ENCODE measurements around the gene TUBGCP5.
A peak's percentile ranks its signal among the peaks of the same experiment; 100 is the strongest.
"Not testable (repeated sequence)": the region's sequence is repeated elsewhere in the genome, so short reads cannot be mapped to it uniquely, and the experiment has no call there.

Gene TUBGCP5

DNA sequence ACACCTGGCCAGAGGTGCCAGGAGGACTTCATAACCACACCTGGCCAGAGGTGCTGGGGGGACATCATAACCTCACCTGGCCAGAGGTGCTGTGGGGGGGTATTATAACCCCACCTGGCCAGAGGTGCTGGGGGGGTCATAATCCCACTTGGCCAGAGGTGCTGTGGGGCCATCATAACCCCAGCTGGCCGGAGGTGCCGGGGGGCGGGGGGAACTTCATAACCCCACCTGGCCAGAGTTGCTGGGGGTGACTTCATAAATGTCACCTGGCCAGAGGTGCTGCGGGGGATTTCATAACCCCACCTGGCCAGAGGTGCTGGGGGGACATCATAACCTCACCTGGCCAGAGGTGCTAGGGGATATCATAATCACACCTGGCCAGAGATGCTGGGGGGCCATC lies 4.2 kb upstream of the TUBGCP5 start:
- DNase-seq (ENCODE audit: low read depth in 1 of 2, low spot score in 1 of 2): not testable (repeated sequence)

DNA sequence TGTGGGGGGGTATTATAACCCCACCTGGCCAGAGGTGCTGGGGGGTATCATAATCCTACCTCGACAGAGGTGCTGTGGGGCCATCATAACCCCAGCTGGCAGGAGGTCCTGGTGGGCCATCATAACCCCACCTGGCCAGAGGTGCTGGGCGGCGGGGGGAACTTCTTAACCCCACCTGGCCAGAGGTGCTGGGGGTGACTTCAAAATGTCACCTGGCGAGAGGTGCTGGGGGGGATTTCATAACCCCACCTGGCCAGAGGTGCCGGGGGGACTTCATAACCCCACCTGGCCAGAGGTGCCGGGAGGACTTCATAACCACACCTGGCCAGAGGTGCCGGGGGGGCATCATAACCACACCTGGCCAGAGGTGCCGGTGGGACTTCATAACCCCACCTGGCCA lies 2.4 kb upstream of the TUBGCP5 start:
- not testable (repeated sequence) for DNase-seq (ENCODE audit: low read depth in 1 of 2, low spot score in 1 of 2)

DNA sequence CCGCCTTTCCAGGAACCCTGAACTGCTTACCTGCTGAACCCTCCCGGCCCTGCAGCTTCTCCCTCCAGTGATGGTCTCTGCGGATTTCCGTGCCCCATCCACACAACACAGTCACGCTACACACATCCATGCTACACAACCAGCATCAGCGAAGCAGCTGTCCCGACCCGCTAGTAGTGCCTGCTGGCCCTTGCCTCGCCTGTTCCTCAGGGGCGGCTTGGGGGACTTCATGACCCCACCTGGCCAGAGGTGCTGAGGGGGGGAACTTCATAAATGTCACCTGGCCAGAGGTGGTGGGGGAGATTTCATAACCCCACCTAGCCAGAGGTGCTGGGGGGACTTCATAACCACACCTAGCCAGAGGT lies 530 bp upstream of the TUBGCP5 start:
- no peak for DNase-seq (ENCODE audit: low read depth in 1 of 2, low spot score in 1 of 2)

DNA sequence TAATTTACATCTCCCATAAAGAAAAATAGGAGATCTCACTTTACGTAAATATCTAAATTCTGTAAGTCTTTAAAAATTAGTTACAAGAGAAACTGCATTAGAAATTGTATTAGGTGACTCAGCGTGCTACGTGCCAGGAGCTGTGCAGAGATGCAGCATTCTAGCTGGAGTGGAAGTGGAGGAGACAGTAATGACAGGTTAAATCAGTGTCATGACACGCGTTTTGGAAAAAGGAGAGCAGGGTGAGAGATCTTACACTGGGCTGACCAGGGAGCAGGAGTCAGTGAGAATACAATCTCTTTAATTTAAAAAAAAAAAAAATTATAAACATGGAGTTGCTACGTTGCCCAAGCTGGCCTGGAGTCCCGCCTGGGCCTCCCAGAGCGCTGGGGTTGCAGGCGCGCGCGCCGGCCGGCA lies 635 bp downstream of the TUBGCP5 start:
- DNase-seq (ENCODE audit: low read depth in 1 of 2, low spot score in 1 of 2): peak in 1 of 2 donors; percentile 31

DNA sequence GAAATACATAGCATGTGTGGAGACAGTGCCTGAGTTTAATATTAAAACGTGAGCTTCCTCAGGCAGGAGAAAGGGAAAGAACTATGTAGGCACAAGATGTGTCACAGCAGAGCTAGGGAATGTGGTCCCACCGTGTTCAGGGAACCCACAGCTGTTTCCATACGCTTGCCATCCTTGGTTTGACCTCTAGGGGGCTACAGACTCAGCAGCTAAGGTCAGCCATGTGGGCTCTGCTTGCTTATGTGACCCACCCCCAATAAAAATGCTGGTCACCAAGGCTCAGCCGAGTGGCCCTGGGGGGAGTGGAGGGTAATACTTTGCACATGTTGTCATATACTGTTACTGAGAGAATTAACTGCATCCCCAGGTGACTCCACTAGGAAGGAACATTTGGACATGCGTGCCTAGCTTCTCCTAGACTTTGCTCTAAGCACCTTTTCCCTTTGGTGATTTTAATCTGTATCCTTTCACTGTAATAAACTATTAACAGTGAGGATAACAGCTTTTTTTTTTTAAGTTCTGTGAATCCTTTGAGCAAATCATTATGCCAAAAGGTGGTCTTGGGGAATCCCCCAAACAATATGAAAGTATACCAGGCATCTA lies 3.3 kb downstream of the TUBGCP5 start:
- DNase-seq (ENCODE audit: low read depth in 1 of 2, low spot score in 1 of 2): peak in 1 of 2 donors; percentile 30

DNA sequence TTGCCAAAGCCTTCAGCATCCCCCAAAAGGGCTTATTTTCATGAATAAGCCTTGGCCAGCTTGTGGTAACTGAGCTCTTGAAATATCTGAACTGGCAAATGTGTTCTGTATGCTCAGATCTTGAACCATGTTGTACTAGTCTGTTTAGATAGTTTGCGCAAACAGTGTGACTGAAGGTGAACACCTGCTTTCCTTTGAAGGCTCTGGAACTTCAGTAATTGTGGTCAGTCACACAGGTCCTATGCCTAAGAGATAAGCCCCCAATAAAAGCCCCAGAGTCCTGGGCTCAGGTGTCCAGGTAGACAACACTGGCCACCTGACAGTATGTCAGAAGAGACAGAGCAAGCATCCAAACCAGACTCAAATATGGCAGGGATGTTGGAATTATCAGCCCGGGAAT lies 5.4 kb downstream of the TUBGCP5 start:
- no peak for DNase-seq (ENCODE audit: low read depth in 1 of 2, low spot score in 1 of 2)

DNA sequence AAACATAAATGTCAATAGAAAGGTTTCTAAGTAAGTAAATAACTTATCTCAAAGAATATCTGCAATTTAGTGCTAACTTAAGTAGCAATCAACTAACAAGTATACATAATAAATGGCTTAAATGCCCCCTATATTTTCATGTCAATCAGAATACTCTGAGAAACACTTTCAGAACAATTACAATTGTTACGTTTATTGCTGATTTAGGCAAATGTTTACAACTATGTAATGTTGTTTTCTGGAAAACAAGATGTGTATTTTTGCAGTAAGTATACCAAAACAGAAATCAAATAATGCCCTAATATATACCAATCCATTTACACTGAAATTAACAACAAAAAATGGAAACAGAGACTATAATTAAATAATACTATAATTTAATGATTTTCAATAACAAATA lies 13.2 kb downstream of the TUBGCP5 start:
- no peak for DNase-seq (ENCODE audit: low read depth in 1 of 2, low spot score in 1 of 2)

DNA sequence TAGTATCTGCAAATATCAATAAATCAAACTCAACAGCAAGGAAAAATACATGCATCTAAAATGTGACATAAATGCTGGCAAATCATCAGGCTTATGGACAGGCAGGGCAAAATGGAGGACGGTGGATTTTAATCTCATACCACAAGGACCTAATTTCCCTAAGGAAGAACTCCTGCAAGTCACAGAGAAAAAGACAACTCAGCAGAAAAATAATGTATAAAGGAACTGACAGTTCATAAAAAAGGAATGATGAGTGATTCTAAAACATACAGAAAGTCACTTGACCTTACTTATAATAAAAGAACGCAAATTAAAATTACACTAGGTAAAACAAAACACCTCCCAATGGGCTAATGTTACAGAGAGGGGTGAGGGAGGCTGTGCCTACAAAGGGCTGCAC lies 17.2 kb downstream of the TUBGCP5 start:
- DNase-seq (ENCODE audit: low read depth in 1 of 2, low spot score in 1 of 2): no peak

DNA sequence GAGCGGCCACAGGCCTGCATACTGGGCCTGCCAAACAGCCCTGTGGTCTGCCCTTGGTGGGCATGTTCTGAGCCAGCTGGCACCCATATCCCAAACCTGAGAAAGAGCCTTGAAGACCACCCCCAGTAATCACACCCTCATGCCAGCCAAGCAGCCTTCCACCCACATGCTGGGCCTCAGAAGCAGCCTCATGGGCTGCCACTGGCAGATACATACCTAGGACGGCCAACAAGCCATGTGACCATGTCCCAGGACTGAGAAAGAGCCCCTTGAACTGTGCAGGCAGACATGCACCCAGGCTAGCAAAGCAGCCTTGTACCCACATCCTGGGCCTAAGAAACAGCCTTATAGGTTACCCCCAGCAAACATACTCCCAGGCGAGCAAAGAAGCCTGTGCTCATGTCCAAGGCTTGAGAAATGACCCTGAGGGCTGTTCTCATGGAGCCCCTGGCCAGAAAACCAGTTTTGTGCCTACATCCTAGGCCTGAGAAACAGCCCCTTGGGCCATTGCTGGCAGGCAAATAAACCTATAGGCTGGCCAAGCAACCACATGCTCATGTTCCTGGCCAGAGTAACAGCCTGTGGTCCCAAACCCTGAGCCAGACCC lies 24.9 kb downstream of the TUBGCP5 start:
- DNase-seq (ENCODE audit: low read depth in 1 of 2, low spot score in 1 of 2): no peak

DNA sequence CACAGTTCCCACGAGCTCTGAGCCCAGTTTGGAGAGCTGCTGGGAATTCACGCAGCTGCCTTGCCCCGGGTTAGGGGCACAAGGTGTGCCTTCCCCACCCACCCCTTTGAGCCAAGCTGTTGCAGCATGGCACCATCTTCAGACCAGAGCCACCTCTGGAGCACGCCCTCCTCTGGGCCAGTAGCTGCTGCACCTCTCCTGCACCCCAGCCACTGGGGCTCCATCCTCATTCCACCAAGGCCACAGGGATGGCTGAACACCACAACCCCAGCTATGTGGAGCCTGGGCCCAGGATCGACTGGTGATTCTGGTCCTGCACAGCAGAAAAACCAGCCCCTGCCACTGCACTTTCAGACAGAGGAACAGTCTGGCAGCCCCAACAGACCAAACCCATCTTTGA lies 25.7 kb downstream of the TUBGCP5 start:
- DNase-seq (ENCODE audit: low read depth in 1 of 2, low spot score in 1 of 2): no peak

DNA sequence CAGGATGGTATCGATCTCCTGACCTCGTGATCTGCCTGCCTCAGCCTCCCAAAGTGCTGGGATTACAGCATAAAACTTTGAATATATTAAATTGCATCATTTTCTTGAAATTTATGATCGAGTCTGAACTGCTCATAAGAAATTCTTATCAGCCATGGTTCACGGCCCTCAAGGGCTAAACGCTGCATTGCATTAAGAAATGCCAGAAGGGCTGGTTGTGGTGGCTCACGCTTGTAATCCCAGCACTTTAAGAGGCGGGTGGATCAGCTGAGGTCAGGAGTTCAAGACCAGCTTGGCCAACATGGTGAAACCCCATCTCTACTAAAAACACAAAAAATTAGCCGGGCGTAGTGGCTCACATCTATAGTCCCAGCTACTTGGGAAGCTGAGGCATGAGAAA lies 26.8 kb downstream of the TUBGCP5 start:
- not testable (repeated sequence) for DNase-seq (ENCODE audit: low read depth in 1 of 2, low spot score in 1 of 2)

DNA sequence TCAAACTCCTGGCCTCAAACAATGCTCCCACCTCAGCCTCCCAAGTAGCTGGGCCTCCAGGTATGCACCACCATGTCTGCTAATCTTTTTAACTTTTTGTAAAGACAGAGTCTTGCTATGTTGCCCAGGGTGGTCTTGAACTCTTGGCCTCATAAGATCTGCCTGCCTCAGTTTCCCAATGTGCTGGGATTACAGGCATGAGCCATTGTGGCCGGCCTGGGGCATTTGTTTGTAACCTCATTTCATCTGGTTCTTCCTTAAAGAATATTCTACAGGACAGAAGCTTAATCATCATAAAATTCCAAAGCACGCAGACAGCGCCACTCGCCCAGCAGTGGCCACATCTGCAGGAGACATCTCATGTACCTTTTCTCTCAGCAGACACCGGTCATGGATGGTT lies 35.6 kb downstream of the TUBGCP5 start:
- DNase-seq (ENCODE audit: low read depth in 1 of 2, low spot score in 1 of 2): no peak

DNA sequence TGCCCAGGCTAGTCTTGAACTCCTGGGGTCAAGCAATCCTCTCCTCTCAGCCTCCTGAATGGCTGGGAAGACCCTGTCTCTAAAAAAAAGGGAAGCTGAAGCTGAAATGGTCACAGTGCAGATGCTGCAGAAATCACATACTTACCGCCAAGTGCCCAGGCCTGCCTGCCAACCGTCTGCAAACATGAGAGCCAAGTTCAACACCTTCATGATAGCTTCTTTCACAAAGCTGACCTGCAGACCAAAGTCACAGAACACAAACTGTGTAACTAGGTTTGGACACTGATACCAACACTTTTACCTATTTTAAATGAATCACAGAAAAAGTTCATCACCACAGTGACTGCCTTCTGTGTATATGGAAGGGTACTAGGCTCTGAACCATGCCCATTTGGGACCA lies 36.4 kb downstream of the TUBGCP5 start:
- DNase-seq (ENCODE audit: low read depth in 1 of 2, low spot score in 1 of 2): no peak

DNA sequence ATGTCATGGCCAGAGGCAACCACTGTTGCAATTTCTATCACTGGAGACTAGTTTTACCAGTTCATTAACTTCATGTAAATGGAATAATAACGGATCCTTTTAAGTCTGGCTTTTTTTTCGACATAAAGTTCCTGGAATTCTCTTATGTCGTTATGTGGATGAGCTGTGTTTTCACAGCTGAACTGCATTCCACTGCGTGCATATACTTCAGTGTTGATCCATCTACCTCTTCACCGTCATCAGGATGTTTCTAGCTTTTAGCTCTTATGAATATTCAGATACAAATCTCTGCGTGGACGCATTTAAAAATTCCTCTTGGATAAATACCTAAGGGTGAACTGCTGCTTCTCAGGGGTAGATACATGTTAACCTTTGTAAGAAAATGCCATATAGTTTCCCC lies 43.6 kb downstream of the TUBGCP5 start:
- no peak for DNase-seq (ENCODE audit: low read depth in 1 of 2, low spot score in 1 of 2)

DNA sequence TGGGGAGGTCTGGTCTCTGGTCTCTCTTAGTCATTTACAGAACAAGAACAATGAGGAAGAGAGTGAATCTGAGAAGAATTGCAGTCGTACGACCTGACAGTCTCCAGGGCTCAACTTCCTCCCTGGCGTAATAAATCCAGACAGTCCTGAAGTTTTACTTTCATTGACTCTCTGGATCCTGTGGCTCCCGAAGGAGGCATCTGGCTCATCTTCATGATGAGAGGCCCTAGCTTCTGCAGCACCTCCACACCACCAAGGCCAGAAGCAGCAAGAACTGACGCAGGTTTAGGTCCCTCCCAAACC lies 47.4 kb downstream of the TUBGCP5 start:
- DNase-seq (ENCODE audit: low read depth in 1 of 2, low spot score in 1 of 2): no peak

DNA sequence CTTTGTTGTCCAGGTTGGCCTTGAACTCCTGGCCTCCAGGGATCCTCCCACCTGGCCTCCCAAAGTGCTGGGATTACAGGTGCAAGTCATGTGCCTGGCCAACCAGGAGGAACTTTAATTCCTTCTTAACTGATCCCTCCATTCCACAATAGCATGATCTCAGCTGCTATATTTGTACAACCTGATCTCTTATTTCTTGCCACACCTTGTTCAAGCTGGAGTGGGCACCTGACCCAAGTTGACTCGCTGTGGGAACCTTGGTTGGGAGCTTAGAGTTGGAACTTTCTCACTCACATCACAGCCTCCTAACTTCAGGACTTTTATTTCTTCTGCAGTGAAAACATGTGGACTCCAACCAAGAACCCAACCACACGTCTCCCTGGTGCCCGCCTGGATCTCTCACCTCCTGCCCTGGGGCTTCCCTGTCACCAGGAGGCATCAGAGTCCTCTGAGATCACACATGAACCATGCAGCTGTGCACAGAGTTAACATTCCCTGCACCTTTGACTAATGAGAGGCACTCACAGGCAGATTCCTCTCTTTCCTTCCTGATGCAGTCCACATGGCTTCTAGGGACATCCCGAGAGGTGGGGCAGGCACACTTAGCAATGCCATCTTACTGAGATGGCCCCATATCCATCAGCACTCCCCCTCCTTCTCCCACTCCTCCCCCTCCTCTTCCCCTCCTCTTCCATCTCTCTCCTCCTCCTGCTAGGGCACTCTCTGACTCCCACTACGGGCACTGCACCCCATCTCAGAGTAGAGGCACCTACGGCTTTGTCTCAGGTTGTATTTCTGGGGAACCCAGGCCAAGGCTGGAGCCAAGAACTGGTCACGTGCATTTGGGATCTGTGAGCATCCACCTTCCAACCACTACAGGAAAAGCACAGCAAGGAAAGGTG lies 49.5 kb downstream of the TUBGCP5 start:
- no peak for DNase-seq (ENCODE audit: low read depth in 1 of 2, low spot score in 1 of 2)

DNA sequence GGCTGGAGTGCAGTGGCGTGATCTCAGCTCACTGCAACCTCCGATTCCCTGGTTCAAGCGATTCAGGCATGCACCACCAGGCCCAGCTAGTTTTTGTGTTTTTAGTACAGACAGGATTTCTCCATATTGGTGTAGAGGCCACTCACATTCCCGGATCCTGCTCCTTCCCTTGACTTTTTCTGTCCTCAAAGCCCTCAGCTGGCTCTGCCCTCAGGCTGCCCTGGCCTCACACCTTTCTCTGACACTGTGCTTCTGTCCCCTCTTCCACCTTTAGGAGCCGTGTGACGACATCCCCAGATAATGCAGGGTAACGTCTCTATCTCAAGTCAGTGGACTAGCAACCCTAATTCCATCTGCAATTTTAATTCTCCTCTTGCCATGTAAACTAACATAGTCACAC lies 50.6 kb downstream of the TUBGCP5 start:
- DNase-seq (ENCODE audit: low read depth in 1 of 2, low spot score in 1 of 2): no peak

DNA sequence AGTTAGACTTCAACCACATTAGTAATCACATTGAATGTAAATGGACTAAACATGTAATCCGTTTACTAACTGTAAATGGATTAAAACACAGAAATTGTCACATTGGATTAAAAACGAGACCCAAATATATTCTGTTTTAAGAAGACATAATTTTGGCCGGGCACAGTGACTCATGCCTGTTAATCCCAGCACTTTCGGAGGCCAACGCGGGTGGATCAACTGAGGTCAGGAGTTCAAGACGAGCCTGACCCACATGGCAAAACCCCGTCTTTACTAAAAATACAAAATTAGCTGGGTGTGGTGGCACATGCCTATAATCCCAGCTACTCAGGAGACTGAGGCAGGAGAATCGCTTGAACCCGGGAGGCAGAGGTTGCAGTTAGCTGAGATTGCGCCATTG lies 57.4 kb downstream of the TUBGCP5 start:
- not testable (repeated sequence) for DNase-seq (ENCODE audit: low read depth in 1 of 2, low spot score in 1 of 2)

DNA sequence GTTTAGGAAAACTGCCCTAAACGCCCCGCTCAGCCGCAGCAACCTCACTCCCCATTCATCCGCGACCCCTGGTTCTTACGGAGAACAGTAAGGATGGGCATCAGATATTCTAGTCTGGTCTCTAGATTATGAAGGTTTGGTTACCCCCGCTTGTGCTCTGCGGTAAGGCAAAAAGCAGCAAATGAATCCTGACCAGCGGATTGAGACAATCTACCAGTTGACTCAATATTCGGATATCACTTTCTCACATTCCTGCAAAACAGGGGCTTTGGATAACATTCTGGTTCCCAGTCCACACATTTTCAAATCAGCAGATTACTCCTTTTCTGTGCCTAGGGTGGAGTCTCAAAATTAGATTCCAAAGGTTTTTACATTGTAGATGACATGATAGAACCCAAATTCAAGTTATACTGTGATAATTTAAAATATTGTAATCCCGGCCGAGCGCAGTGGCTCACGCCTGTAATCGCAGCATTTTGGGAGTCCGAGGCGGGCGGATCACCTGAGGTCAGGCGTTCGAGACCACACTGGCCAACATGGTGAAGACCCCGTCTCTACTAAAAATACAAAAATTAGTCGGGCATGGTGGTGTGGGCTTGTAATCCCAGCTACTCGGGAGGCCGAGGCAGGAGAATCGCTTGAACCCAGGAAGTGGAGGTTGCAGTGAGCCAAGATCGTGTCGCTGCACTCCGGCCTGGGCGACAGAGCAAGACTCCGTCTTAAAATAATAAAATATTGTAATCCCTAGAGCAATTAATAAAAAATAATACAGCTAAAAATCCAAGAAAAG lies 58.1 kb downstream of the TUBGCP5 start:
- DNase-seq (ENCODE audit: low read depth in 1 of 2, low spot score in 1 of 2): no peak

DNA sequence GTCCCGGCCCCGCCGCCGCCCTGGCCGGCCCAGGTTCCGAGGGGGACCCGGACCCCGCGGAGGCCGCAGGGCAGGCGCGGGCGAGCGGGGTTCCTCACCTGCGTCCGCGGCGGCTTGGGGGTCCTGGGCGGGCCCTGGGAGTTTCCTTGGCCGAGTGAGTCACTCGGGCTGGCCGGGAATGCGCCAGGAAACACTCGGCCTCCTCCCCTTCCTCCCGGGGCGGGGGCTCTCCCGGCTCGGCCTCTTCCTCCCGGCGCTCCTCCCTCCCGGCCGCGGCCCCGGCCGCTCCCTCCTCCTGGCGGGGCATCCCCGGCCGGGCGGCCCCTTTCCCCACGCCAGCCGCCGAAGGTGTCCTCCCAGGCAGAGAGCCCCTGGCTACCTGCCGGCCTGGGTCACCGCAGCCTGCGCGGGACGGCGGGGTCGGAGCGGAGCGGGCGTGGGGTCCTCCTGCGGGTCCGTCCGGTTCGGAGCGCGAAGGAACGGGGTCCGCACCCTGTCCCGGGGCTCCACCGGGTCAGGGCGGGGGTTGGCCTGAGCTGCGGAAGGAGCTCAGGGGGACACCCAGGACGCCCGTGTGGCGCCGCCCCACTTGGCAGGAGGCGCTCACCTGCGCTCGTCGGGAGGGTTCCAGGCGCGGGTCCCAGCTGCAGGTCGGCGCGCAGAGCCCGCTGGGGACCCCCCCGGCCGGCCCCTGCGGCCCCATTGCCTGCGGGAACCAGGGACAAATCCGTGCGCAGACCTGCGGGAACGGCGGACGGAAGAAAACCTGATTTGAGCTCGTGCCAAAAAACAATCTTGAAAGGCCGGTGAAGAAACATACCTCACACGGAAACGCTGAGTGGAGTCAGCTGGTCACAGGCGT lies 58.9 kb downstream of the TUBGCP5 start, which contains the start of gene CYFIP1:
Gene CYFIP1, minus strand, starts transcription at position 180 of the 862 bp plus-strand sequence. CDS start 33,083 bp downstream, outside the sequence.
- DNase-seq (ENCODE audit: low read depth in 1 of 2, low spot score in 1 of 2): peak in 1 of 2 donors; percentile 2
